Spleen (tissue), 7 donors: Measurements from ENCODE around the gene HABP2.

Source experiments
- POLR2A ChIP-seq, 3 donors: fragments of 450-650 bp; IDR thresholded peaks; one replicate each; pipeline ENCODE4 v1.5.1; 2017; ENCODE audit warnings: antibody characterized with exemption in 3 of 3, mild to moderate bottlenecking in 1 of 3
- TF ChIP-seq, protein P1 (sequence below), 11 experiments: fragments of 200-600 bp in 7 of 11; fragments of 450-650 bp in 4 of 11; sonication (generic) in 4 of 11; IDR thresholded peaks in 8 of 11; conservative IDR thresholded peaks in 3 of 11; 1 replicate in 7 of 11; 2 replicates in 4 of 11; pipeline versions ENCODE4 v1.4.0 to v1.8.0; 2016 to 2021; ENCODE audit warnings: antibody characterized with exemption in 11 of 11, inconsistent platforms in 4 of 11, mild to moderate bottlenecking in 1 of 11
- donor health status: DM: no; HTN: no; CAD: no; lungs with moderate emphysema.
- donor health status: DM: no; HTN: no; CAD: no.
- donor health status: DM: no; HTN: no; CAD: no.

DNA sequence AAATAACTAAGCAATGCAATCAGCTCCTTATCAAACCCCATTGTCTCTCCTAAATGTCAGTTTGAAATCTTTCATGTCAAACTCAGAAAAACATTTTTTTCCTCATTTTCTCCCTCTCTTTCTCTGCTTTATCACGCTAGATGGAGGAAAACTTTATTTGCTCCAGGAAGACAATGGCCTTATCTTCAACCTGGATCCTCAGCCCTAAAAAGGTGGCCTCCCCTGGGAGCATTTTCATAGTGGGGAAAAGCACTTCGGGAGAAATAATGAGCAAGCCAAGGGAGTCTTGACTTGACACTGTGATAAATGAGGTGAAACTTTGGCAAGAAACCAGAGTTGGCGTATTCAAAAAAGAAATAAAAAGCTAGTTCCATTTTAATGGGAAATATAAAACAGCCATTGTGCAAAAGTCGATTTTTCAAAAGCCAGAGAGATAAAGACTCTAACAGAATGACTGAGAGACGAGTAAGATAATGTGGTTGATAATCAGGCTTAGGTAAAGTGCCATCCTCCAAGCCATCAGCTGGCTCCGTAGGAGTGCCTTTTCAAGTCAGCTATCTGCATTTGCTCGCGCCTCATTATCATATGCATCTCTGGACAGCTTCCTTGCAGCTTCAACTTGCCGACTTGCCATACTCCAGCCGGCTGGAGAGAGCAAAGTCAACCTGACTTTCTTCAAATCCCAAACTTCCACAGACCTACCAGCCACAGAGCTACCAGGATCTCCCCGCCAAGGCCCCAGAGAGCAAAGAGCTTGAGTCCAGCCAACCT lies 19.9 kb downstream of the HABP2 start:
- TF ChIP-seq, protein P1, sequence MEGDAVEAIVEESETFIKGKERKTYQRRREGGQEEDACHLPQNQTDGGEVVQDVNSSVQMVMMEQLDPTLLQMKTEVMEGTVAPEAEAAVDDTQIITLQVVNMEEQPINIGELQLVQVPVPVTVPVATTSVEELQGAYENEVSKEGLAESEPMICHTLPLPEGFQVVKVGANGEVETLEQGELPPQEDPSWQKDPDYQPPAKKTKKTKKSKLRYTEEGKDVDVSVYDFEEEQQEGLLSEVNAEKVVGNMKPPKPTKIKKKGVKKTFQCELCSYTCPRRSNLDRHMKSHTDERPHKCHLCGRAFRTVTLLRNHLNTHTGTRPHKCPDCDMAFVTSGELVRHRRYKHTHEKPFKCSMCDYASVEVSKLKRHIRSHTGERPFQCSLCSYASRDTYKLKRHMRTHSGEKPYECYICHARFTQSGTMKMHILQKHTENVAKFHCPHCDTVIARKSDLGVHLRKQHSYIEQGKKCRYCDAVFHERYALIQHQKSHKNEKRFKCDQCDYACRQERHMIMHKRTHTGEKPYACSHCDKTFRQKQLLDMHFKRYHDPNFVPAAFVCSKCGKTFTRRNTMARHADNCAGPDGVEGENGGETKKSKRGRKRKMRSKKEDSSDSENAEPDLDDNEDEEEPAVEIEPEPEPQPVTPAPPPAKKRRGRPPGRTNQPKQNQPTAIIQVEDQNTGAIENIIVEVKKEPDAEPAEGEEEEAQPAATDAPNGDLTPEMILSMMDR (IDR thresholded peaks at IDR 0.05 in 8 of 11, conservative IDR thresholded peaks at IDR 0.05 in 3 of 11) = no peak
- no peak for TF ChIP-seq POLR2A (IDR thresholded peaks at IDR 0.05)
